HG03025 (cell line): Measurements from ENCODE around the gene NUMB.

Experiments used
- ATAC-seq: cut with Tn5 transposase; IDR thresholded peaks from one replicate; pipeline ENCODE4 v1.9.1; 2021; ENCODE audit warnings: mild to moderate bottlenecking, moderate library complexity; ENCODE audit not compliant: unreplicated experiment, low FRiP score

NUMB gene

DNA sequence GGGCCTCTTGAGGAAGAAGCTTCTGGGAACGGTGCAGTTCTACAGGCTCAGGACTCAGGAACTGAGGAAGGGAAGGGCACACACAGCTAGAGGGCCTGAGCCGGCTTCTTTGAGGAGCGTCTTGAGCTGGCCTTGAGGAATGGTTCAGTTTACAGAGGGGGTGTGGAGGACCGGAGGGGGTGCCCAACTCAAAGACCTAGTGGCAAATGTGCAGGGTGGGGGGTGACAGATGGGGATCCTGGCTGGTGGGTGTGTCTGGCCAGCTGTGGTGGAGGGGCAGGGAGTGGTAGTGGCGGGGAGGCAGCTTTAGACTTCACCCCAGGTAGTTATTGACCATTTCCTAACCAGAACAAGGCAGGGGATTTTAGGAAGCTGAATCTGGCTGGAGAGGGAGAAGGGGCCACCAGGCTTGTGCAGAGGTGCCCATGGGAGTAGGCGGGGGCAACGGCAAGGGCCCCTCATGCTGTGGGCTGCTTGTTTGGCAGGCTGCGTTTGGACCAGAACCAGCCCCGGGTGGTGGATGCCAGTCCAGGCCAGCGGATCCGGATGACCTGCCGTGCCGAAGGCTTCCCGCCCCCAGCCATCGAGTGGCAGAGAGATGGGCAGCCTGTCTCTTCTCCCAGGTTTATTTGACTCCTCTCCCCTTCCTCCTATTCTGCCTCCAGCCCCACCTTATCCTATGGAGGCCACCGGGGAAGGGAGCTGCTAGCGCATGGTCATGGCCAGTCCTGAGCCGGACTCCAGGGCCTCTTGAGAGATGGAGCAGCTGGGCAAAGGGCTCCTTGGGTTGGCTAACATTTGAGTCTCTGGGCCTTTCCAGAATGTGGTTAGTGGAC, 193.2 kb downstream of the NUMB start:
- ATAC-seq: no peak

DNA sequence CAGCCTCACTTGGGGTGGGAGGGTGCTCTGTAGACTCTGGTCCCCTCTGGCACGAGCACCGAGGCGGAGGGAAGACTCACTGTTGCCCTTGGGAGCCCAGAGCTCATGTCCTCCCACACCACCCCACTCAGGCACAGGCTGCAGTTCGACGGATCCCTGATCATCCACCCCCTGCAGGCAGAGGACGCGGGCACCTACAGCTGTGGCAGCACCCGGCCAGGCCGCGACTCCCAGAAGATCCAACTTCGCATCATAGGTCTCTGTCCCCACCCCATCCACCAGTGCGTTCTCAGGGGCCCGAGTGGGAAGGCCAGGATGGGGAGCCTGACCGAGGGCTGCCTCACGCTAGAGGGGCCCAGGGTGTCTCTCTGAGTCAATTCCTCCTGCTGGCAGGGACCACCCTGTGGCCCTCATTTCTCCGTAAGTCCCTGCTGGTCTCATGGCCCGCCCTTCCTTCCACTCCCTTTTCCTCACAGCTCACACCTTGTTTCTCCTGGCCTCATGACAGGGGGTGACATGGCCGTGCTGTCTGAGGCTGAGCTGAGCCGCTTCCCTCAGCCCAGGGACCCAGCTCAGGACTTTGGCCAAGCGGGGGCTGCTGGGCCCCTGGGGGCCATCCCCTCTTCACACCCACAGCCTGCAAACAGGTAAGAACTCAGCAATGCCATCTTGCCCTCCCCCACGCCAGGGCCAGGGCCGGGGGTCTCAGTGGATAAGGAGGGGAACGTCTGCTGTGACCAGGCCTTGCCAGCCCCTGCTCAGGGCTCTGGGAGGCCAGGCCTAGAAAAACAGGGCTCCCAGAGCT, 194.1 kb downstream of the NUMB start:
- no peak for ATAC-seq

DNA sequence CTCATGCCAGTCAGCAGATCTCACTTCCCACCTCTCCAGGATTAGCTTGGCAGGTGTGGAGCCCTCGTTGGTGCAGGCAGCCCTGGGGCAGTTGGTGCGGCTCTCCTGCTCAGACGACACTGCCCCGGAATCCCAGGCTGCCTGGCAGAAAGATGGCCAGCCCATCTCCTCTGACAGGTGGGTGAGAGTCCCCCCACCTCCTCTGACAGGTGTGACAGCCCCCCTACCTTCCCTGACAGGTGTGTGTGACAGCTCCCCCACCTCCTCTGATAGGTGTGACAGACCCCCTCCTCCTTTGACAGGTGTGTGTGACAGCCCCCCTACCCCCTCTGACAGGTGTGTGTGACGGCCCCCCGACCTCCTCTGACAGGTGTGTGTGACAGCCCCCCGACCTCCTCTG, 194.7 kb downstream of the NUMB start:
- ATAC-seq: no peak

DNA sequence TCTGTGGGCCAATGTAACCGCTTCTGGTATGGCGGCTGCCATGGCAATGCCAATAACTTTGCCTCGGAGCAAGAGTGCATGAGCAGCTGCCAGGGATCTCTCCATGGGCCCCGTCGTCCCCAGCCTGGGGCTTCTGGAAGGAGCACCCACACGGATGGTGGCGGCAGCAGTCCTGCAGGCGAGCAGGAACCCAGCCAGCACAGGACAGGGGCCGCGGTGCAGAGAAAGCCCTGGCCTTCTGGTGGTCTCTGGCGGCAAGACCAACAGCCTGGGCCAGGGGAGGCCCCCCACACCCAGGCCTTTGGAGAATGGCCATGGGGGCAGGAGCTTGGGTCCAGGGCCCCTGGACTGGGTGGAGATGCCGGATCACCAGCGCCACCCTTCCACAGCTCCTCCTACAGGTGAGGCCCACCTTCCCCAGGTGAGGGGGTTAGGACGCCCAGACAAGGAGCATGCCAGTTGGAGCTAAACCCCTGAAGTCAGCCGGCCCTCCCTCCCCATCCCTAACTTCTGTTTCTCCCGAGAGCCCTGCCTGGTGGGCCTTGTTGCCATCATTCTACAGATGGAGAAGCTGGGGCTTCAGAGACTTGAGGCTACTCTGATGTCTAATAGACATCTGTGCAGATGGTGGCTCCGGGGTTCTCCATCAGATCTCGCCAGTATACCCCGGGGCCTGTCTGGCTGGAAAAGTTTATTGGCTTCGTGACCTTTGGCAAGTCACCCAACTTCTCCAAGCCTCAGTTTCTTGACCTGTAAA, 195.7 kb downstream of the NUMB start:
- ATAC-seq: no peak

DNA sequence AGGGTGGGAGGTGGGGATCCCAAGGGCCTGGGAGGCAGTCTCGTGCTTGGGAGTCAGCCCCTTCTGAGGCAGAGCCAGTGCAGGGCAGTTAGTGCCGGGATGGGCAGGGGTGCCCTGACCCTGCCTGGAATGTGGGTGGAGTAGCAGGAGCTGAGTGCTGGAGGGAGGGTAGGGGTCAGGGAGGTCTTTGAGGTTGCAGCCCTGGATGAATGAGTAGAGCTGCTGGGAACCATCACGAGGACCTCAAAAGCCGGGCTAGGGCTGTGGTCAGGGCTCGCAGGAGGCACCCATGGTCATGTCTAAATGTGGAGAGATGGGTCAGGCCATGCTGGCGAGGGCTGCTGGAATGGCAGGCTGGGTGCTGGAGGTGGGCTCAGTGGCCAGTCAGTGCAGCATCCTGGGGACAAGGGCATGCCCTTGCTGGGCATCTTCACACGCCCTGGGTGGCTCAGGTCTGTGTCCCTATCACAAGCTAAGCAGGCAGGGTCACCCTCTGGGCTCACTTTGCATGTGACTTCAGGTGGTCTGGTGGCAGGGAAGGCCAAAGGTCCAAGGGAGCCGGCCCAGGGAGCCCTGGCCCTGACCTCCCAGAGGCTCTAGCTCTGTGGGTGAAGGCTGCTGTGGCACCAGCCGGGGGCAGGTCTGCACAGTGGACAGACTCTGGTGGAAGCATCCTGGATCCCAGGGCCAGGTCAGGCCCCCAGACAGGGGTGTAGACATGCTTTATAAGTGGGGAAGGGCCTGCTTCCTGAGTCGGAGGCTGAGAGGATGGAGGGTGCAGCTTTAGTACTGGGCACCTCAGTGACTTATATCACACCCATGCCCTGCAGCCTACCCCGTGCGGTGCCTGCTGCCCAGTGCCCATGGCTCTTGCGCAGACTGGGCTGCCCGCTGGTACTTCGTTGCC, 196.6 kb downstream of the NUMB start:
- no peak for ATAC-seq

DNA sequence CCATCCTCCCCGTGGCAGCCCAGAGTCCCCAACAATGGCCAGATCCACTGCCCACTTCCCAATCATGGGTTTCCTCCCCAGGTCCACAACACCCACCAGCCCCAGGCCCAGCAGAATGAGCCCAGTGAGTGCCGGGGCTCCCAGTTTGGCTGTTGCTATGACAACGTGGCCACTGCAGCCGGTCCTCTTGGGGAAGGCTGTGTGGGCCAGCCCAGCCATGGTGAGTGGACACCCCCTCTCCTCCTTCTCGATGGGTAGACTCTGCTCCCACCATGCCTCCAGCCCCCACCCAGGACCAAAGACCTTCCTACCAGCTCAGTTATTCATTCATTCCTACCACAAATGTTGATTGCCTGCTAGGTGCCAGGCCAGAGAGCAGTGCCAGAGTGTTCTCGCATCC, 197.3 kb downstream of the NUMB start:
- no peak for ATAC-seq

DNA sequence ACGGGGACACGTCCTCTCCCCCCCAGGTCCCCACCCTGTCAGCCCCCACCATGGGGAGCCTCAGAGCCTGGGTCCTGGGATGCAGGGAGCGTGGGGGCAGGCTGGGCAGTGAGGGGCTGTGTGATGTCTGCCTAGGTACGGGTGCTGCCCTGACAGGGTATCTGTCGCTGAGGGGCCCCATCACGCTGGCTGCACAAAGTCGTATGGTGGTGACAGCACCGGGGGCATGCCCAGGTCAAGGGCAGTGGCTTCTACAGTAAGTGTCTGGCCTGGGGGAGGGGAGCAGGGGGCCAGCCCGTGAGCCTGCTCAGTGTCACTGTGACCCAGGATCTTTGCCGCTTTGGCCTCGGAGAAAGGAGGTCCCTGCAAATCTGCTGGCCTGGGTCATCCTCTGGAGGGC, 197.8 kb downstream of the NUMB start:
- ATAC-seq: no peak

DNA sequence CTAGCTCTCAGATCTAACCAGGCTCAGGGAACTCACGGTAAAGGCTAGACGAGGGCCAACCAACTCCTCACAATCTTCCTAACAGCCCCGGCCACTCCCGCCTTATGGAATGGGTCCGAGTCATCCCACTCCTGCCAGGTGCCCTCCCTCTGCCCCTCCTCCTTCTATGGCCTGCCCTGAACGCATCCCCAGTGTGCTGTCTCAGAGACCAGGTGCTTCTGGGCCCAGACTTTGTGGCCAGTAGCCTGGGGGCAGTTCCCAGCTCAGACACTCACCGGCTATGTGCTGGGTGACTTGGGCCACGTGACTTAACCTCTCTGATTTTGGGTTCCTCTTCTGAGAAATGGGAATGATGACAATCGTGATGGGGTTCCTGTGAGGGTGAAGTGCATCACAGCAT, 198.5 kb downstream of the NUMB start:
- no peak for ATAC-seq

DNA sequence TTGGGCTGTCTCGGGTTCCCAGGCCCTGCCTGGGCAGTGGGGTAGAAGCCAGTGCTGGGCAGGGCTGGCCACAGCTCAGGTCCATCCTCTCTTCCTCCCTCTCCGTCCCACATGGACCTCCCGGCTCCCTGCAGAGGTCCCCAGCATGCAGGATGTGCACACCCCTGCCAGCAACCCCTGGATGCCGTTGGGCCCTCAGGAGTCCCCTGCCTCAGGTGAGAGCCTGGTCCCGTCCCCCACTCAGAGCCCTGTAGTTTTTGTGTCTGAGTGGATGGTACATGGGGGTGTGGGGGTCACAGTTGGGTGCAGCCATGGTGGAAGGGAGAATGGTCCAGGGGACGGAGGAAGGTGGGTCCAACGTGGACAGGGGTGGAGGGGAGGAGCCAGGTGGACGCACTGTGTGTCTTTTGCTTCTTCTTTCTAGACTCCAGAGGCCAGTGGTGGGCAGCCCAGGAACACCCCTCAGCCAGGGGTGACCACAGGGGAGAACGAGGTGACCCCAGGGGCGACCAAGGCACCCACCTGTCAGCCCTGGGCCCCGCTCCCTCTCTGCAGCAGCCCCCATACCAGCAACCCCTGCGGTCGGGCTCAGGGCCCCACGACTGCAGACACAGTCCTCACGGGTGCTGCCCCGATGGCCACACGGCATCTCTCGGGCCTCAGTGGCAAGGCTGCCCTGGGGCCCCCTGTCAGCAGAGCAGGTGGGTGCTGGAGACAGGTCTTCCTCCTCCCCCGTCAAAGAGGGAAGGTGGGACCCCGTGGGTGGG, 199.3 kb downstream of the NUMB start:
- ATAC-seq: no peak

DNA sequence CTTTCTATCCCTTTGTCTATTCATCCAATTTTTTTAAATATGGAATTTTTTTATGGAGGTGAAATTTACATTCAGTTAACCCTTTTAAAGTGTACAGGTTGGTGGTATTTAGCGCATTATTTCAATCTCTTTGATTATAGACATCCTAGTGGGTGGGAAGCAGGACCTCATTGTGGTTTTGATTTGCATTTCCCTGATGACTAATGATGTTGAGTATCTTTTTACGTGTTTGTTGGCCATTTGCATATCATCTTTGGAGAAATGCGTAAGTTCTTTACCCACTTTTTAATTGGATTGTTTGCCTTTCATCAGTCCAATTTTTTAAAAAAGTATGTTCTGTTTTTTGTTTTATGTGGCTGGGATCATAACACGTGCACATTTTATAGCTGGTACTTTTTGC, 200.3 kb downstream of the NUMB start:
- no peak for ATAC-seq

DNA sequence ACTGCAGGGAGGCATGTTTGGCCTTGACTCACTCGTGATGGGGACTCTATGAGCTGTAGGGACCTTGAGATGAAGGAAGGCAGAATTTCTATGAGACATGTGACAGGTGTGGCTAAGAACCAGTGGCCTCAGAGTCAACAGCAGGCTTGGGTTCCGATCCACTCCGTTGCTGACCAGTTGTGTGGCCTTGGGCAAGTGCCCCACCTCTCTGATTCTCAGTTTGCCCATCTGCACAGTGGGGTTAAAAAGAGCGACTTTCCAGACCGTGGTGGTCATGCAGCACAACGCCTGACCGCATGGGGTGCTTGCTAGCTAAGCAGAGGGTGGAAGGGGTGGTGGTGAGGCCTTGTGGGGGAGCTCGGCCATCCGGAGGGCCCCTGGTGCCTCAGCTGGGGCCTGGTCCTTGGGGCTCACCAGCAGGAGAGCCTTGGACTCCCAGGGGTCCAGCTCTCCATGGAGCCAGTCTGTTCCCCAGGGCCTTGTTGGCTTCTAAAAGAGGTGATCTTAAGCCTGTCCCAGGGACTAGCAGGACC, 202.6 kb downstream of the NUMB start:
- ATAC-seq: no peak

DNA sequence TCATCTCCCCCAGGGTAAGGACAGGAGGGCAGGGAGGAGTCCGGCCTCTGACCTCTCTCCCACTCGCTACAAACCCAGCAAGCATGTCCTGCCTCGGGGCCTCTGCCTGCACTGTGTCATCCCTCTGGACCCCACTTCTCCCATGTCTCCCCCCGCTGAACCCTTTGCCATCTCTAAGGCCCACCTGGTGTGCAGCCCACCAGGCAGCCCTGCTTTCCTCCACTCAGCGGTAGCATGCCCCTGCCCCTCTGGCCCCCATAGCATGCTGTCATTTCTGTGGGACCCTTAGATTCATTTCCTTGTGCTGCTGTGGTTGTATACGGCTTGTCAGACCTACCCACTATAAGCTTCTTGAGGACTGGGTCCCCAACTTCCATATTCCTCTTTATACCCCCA, 203.3 kb downstream of the NUMB start:
- ATAC-seq: no peak

DNA sequence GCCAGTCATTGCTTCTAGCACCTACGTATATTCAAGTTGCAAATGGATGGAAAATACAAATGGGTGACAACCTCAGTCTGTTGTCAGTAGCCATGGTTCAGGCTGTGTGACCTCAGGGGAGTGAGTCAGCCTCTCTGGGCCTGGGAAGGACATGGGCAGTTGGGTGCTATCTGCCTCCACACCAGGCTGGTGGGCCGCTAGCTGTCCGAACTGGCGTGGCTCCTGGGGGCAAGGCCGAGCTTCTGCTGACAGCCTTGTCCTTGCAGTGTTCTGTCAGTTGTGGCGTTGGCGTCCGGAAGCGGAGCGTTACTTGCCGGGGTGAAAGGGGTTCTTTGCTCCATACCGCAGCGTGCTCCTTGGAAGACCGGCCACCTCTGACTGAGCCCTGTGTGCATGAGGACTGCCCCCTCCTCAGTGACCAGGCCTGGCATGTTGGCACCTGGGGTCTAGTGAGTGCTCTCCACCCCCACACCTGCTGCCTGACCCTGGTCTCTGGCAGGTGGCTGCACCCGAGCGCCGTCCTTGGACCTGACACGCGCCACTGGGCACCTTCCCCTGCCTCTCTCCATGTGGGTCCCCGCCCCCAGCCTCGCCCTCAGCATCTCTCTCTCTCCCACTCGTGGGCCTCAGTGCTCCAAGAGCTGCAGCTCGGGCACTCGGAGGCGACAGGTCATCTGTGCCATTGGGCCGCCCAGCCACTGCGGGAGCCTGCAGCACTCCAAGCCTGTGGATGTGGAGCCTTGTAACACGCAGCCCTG, 203.9 kb downstream of the NUMB start:
- ATAC-seq: no peak

DNA sequence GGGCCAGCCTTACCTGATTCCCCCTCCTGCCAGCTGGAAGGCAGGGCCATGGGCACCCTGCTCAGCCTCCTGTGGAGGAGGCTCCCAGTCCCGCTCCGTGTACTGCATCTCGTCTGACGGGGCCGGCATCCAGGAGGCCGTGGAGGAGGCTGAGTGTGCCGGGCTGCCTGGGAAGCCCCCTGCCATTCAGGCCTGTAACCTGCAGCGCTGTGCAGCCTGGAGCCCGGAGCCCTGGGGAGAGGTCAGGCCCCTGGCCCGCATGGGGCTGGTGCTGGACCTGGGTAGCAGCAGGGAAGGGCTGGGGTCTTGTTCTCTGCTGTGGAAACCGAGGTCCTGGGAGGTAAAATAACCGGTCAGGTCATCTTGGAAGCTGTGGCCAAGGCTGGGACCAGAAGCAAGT, 204.6 kb downstream of the NUMB start:
- ATAC-seq: no peak

DNA sequence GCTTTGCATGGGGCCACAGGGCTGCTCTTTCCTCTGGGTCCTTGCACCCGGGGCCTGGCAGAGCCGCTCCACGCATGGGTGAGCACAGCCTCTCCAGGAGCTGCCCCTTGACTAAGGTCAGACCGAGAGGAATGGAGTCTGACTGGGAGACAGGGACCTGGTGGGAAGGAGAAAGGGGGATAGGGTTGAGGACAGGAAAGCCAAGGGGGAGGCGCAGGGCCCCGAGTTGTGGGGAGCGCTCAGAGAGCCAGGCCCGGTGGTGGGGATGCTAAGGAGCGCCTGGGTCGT, 205.1 kb downstream of the NUMB start:
- ATAC-seq: no peak

DNA sequence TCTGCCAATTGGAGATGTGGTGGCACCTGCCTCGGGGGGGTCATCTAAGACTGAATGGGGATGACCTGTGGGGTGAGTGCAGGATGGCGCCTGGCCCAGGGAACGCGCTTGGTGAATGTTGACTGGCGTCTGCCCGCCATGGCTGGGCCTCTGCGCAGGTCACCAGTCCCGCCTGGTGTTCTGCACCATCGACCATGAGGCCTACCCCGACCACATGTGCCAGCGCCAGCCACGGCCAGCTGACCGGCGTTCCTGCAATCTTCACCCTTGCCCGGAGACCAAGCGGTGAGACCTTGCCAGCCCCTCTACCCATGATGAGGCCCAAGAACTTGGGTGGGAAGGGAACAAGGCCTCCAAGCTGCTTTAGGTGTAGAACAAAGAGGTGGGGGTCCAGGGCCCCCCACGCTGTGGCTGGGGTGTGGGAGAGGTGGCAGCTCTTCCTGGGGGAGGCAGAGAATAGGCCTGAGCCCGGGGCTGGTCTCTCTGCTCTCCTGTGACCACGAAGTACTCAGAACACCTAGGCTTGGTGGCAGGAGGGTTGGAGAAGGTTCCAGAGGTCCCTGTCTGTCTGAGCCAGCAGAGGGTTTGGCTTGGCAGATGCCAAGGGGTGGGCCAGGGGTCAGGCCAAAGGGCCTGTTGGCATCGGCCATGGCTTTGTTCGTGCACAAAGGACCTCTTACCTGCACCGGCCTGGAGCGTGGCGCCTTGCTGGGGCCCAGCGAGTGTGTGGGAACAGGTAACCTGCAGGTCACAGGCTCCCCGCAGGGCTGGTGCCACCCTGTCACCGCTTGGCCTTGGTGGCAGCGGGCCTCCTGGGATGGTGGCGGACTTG, 205.6 kb downstream of the NUMB start:
- ATAC-seq: no peak

DNA sequence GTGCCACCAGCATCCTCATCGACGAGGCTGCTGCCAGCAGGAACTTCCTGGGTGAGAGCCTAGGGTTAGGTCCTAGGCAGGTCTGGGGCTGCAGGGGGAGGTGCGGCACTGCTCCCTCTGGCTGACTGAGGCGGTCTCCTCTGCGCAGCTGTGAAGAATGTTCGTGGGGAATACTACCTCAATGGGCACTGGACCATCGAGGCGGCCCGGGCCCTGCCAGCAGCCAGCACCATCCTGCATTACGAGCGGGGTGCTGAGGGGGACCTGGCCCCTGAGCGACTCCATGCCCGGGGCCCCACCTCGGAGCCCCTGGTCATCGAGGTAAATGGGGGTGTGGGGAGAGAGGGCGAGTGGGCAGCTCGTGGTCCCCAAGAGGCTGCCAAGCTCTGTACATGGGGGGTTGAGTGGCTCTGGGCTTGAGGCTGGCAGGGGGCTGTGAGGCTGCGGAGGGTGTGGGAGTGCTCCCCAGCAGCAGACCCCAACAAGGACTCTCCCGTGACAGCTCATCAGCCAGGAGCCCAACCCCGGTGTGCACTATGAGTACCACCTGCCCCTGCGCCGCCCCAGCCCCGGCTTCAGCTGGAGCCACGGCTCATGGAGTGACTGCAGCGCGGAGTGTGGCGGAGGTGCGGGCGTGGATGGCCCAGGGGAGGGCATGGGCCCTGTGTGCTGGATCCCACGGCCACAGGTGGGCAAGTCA, 206.7 kb downstream of the NUMB start:
- no peak for ATAC-seq
